HG03460 (cell line): ENCODE results near the gene DAZAP1.

Source experiments
- ATAC-seq: cut with Tn5 transposase; IDR thresholded peaks from one replicate; pipeline ENCODE4 v1.9.1; 2021; ENCODE audit not compliant: unreplicated experiment

DAZAP1 gene

GRCh38 chr19:1424192-1424955 is 17.0 kb downstream of the DAZAP1 start:
- no peak for ATAC-seq

- no peak for ATAC-seq
These were observed 17.9 kb downstream of the DAZAP1 start for GRCh38 chr19:1425102-1425837.

GRCh38 chr19:1425902-1426301 is 18.5 kb downstream of the DAZAP1 start:
- no peak for ATAC-seq

- no peak for ATAC-seq
These were observed 19.4 kb downstream of the DAZAP1 start for GRCh38 chr19:1426736-1427135.

GRCh38 chr19:1427221-1427920 is 20.0 kb downstream of the DAZAP1 start:
- no peak for ATAC-seq

GRCh38 chr19:1428738-1429391 is 21.5 kb downstream of the DAZAP1 start:
- ATAC-seq = no peak

- no peak for ATAC-seq
These were observed 22.4 kb downstream of the DAZAP1 start for GRCh38 chr19:1429750-1430149.

- ATAC-seq = no peak
These were observed 22.9 kb downstream of the DAZAP1 start for GRCh38 chr19:1430246-1430645.

GRCh38 chr19:1431759-1432506 is 24.5 kb downstream of the DAZAP1 start:
- no peak for ATAC-seq

- no peak for ATAC-seq
These were observed 25.1 kb downstream of the DAZAP1 start for GRCh38 chr19:1432507-1432887.

- ATAC-seq = no peak
These were observed 26.0 kb downstream of the DAZAP1 start for GRCh38 chr19:1433119-1434039.

- ATAC-seq = no peak
These were observed 26.6 kb downstream of the DAZAP1 start for GRCh38 chr19:1434040-1434366.

- no peak for ATAC-seq
These were observed 27.2 kb downstream of the DAZAP1 start for GRCh38 chr19:1434577-1435060.

GRCh38 chr19:1435378-1435989 is 28.1 kb downstream of the DAZAP1 start:
- no peak for ATAC-seq

- no peak for ATAC-seq
These were observed 30.2 kb downstream of the DAZAP1 start for GRCh38 chr19:1437609-1438008.

- peak; percentile 60 for ATAC-seq
These were observed 30.9 kb downstream of the DAZAP1 start, which contains the start of gene RPS15 for GRCh38 chr19:1438035-1438932. RPS15 (plus strand) TSS chr19:1438396; CDS start chr19:1438426, 30 bp downstream.

- no peak for ATAC-seq
These were observed 31.6 kb downstream of the DAZAP1 start for GRCh38 chr19:1438933-1439354.
